Prostate gland (tissue), 2 donors: ENCODE measurements around the gene CNKSR3. TPM values are rescaled to one million over a fixed set of nuclear protein-coding genes. Genes with fewer than 3 reads are reported as not detected.

Experiments
- DNase-seq: peaks from one replicate; pipeline ENCODE4 v3.0.0-alpha.2; 2019; ENCODE audit warnings: low spot score
- H3K27ac ChIP-seq, 2 donors: fragments of 200-600 bp; sonication (generic); 2 replicates each; pipeline ENCODE4 v1.5.1; 2017 to 2019
- H3K27me3 ChIP-seq: fragments of 200-600 bp; sonication (generic); replicated peaks from 2 replicates; pipeline ENCODE4 v1.5.1; 2019; ENCODE audit not compliant: insufficient read depth
- H3K36me3 ChIP-seq, 2 donors: fragments of 200-600 bp; sonication (generic); 1 replicate in 1 of 2; 2 replicates in 1 of 2; pipeline versions ENCODE4 v1.5.1 to v1.8.1; 2017 to 2019
- H3K4me1 ChIP-seq: fragments of 200-600 bp; sonication (generic); replicated peaks from 2 replicates; pipeline ENCODE4 v1.5.1; 2019
- H3K4me3 ChIP-seq, 2 donors: fragments of 200-600 bp; sonication (generic); 2 replicates each; pipeline ENCODE4 v1.5.1; 2017 to 2019
- H3K9me3 ChIP-seq: fragments of 200-600 bp; sonication (generic); 2 replicates; pipeline ENCODE4 v1.5.1; 2017
- POLR2A ChIP-seq: fragments of 450-650 bp; IDR thresholded peaks from one replicate; pipeline ENCODE4 v1.6.1; 2016; ENCODE audit warnings: antibody characterized with exemption, mild to moderate bottlenecking
- POLR2AphosphoS5 ChIP-seq: sonication (generic); formaldehyde crosslinking; IDR thresholded peaks from one replicate; pipeline ENCODE4 v1.6.1; 2017; ENCODE audit warnings: antibody characterized with exemption
- WGBS: methylation state at CpG from one replicate; pipeline ENCODE4 v1.1.5; 2018; 5-methylcytosine and 5-hydroxymethylcytosine counted together
- intact Hi-C: fragments of 100-400 bp; cut with DNase I; formaldehyde crosslinking; loops from one replicate; pipeline ENCODE4 v1.14.2; 2022
- total RNA-seq, 2 donors: library from RNA; depleted of rRNA; stranded (reverse); fragments of >200 nt; gene quantifications; one replicate each; pipeline ENCODE4 v1.1.0, GENCODE V29; 2016
- TF ChIP-seq, protein P1 (sequence below), 4 experiments: fragments of 200-600 bp in 2 of 4; fragments of 450-650 bp in 2 of 4; sonication (generic) in 2 of 4; IDR thresholded peaks; 1 replicate in 3 of 4; 2 replicates in 1 of 4; pipeline ENCODE4 v1.5.1; 2016 to 2019; ENCODE audit warnings: antibody characterized with exemption in 4 of 4, mild to moderate bottlenecking in 2 of 4, moderate library complexity in 2 of 4

Gene CNKSR3
- total RNA-seq, 2 donors from 2014 or later, result 8.7 to 23.5 TPM

DNA sequence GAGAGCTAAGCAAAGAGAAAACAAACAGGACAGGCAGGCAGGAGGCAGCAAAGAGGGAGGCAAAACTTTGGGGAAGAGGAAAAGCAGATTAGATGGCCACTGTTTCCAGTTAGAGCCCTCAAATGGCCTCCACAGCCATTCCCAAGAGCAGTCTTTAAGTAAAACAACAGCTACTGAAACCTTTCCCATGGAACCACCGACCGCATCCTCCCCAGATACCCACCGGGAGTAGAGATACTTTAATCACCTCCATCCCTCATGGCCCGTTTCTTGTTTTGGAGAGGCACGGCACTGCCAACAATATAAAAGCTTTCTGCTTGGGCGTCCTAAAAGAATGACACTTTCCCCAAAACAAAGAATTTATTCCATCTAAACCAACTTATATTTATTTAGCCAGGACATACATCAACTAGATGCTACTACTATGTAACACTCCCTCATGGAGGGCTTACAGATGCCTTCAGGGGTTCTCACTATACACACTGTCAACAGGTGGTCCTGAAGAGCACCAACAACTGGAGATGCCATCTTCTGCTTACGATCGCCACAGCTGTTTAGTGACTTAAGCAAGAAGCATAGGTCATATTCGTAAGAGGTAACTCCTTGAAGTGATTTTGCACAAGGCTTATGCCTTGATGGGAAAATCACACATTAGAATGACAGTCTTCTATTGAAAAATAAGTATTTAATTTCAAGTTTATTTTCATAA is 43.4 kb downstream of the CNKSR3 start:
- intact Hi-C loops, result no loop called here
- no peaks in the 10 kb centered on the region for H3K36me3 ChIP-seq
- no peaks in the 10 kb centered on the region for H3K9me3 ChIP-seq
- no peaks in the 10 kb centered on the region for H3K4me1 ChIP-seq
- no peak overlapping the region for H3K4me3 ChIP-seq
- no peak overlapping the region for H3K27ac ChIP-seq
- no peak for DNase-seq
- WGBS, result 86% methylated on average over 9 of the region's 9 CpGs
- no peaks in the 10 kb centered on the region for H3K27me3 ChIP-seq
- TF ChIP-seq, protein P1, sequence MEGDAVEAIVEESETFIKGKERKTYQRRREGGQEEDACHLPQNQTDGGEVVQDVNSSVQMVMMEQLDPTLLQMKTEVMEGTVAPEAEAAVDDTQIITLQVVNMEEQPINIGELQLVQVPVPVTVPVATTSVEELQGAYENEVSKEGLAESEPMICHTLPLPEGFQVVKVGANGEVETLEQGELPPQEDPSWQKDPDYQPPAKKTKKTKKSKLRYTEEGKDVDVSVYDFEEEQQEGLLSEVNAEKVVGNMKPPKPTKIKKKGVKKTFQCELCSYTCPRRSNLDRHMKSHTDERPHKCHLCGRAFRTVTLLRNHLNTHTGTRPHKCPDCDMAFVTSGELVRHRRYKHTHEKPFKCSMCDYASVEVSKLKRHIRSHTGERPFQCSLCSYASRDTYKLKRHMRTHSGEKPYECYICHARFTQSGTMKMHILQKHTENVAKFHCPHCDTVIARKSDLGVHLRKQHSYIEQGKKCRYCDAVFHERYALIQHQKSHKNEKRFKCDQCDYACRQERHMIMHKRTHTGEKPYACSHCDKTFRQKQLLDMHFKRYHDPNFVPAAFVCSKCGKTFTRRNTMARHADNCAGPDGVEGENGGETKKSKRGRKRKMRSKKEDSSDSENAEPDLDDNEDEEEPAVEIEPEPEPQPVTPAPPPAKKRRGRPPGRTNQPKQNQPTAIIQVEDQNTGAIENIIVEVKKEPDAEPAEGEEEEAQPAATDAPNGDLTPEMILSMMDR (IDR thresholded peaks at IDR 0.05), result no peak
- TF ChIP-seq POLR2AphosphoS5, result no peak
- no peak for TF ChIP-seq POLR2A

DNA sequence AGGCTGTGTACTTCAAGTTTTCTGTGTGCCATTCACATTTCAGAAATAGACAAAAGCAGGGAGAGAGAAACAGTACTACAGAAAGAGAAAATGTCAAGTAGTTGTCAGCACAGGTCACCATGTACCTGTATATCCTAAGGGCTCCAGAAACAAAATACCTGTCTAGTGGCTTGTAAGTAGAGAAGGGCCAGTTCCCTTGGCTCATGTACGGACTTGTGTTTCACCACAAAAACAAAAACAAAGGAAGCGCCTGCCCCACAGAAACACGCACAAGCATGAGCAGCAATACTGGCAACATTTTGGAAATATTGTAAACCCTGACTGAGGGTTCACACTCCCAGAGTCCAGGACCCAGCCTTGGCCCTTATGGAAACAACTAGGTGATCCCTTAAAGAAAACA is 44.3 kb downstream of the CNKSR3 start:
- TF ChIP-seq POLR2A (no peak), POLR2AphosphoS5 (peak; percentile 66)
- TF ChIP-seq, protein P1 (IDR thresholded peaks at IDR 0.05), result no peak

DNA sequence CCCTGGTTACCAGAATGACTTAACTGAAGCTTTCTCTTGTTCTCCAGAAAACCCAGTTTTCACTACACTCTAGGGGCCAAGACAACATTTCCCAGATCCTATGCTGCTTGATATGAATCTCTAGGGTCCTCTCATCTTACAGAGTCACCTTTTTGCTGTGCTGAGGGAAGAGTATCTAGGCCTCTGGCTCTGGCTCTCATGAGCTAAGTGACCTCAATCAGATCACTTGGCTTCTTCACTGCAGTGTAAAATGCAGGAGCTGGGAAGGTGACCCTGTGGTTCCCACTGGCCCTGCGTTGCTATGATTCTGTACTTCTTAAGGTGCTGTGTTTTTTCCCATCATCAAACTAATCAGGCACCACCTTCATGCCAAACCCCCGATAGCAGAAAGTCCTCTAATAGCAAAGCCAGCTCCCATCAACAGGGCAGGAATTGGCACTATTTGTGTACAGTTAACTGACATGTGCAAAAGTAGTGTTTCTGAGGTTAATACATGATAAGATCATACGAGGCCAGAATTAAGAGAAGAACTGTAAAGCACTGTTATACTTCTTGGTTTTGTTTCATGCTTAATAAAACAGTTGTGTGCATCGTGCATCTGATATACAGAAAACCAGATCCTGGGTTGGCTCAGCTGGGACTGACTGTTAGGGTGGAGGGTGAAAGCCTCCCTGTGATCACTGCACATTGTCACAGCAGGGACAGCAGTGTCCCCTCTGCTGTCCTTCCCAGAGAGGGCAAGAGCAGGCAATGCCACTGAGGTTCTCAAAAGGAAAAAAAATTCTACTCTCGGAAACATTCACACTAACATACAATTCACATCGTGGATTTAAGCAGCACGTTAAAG is 46.7 kb downstream of the CNKSR3 start:
- 62% methylated on average over 7 of the region's 7 CpGs for WGBS
- Histone ChIP-seq H3K4me1 (no peaks in the 10 kb centered on the region), H3K27me3 (no peaks in the 10 kb centered on the region), H3K4me3 (no peak overlapping the region), H3K9me3 (no peaks in the 10 kb centered on the region), H3K27ac (no peak overlapping the region), H3K36me3 (no peaks in the 10 kb centered on the region)
- intact Hi-C loops, result no loop called here
- TF ChIP-seq POLR2AphosphoS5 (no peak), POLR2A (no peak)
- TF ChIP-seq, protein P1 (IDR thresholded peaks at IDR 0.05), result no peak
- no peak for DNase-seq

More for the DNA sequence above, 44.3 kb downstream of the CNKSR3 start:
- 32% methylated on average over 3 of the region's 3 CpGs for WGBS
- Histone ChIP-seq H3K27me3 (no peaks in the 10 kb centered on the region), H3K9me3 (no peaks in the 10 kb centered on the region), H3K27ac (peak overlapping the region in 1 of 2 donors; percentile 2), H3K4me3 (no peak overlapping the region), H3K36me3 (no peaks in the 10 kb centered on the region), H3K4me1 (no peaks in the 10 kb centered on the region)
- intact Hi-C loops, result no loop called here
- peak; percentile 63 for DNase-seq

DNA sequence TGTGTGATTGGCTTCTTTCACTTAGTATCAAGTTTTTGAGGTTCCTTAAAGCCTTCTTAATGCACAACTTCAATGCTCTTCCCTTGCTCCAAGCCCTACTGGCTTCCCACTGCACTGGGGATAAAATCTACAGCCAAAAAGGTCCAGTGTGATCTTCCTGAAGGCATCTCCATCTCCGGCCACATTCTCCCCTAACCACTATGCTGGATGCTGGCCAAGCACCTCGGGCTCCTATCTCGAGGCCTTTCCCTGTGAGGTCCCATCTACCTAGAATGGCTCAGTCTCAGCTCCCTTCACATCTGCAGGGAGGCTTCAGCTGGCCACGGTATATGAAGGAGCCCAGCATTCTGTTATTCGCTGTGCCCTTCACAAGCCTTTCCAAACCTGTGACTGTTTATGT is 48.1 kb downstream of the CNKSR3 start:
- WGBS, result 55% methylated on average over 5 of the region's 5 CpGs
- Histone ChIP-seq H3K4me1 (peaks cover 2% of the 10 kb centered on the region), H3K36me3 (no peaks in the 10 kb centered on the region), H3K27ac (no peak overlapping the region), H3K4me3 (no peak overlapping the region), H3K9me3 (no peaks in the 10 kb centered on the region), H3K27me3 (no peaks in the 10 kb centered on the region)
- intact Hi-C loops, result no loop called here
- DNase-seq, result no peak
- TF ChIP-seq, protein P1 (IDR thresholded peaks at IDR 0.05), result no peak
- TF ChIP-seq POLR2A, result no peak
- no peak for TF ChIP-seq POLR2AphosphoS5
